CD4-positive, CD25-positive, alpha-beta regulatory T cell (primary cell): ENCODE results near the gene RPS6KA4. TPM values are rescaled to one million over a fixed set of nuclear protein-coding genes. Genes with fewer than 3 reads are reported as not detected.

Experiments
- ATAC-seq, 2 donors: fragments of 150-1000 bp; cut with Tn5 transposase; one replicate each; pipeline ENCODE4 v1.10.0; 2021; ENCODE audit warnings: low read depth in 2 of 2, moderate number of reproducible peaks in 2 of 2, moderate library complexity in 1 of 2
- DNase-seq, 3 donors: peaks; one replicate each; pipeline versions ENCODE4 v3.0.0 to v3.0.0-alpha.2; 2012 to 2022; ENCODE audit warnings: mixed read lengths in 1 of 3
- H3K27ac ChIP-seq: one replicate; pipeline ENCODE4 v1.7.0; 2013; ENCODE audit warnings: mild to moderate bottlenecking, low read length; ENCODE audit not compliant: insufficient read depth, poor library complexity, severe bottlenecking
- H3K27me3 ChIP-seq: one replicate; pipeline ENCODE4 v1.7.0; 2013; ENCODE audit warnings: low read length; ENCODE audit not compliant: control insufficient read depth, insufficient read depth
- H3K36me3 ChIP-seq: one replicate; pipeline ENCODE4 v1.7.0; 2013; ENCODE audit warnings: mild to moderate bottlenecking, low read length, moderate library complexity; ENCODE audit not compliant: control insufficient read depth, insufficient read depth
- H3K4me1 ChIP-seq: 2 replicates; pipeline ENCODE4 v1.7.0; 2013; ENCODE audit warnings: mild to moderate bottlenecking, low read length; ENCODE audit not compliant: insufficient read depth, control insufficient read depth, poor library complexity, severe bottlenecking
- H3K4me3 ChIP-seq: one replicate; pipeline ENCODE4 v1.7.0; 2013; ENCODE audit warnings: low read depth, mild to moderate bottlenecking, low read length, moderate library complexity
- H3K9me3 ChIP-seq, 2 experiments: 1 replicate in 1 of 2; 2 replicates in 1 of 2; pipeline ENCODE4 v1.7.0; 2013; ENCODE audit warnings: low read length in 2 of 2, mild to moderate bottlenecking in 1 of 2, moderate library complexity in 1 of 2; ENCODE audit not compliant: control insufficient read depth in 2 of 2
- H3K27ac Mint-ChIP-seq, 3 donors: one replicate each; pipeline ENCODE4 v1.8.0; 2020 to 2022; ENCODE audit warnings: mild to moderate bottlenecking in 3 of 3, mixed read lengths in 3 of 3, moderate library complexity in 2 of 3
- H3K27me3 Mint-ChIP-seq: one replicate; pipeline ENCODE4 v1.8.0; 2022; ENCODE audit warnings: mild to moderate bottlenecking, mixed read lengths
- H3K36me3 Mint-ChIP-seq: one replicate; pipeline ENCODE4 v1.8.0; 2020; ENCODE audit warnings: mixed read lengths
- H3K4me1 Mint-ChIP-seq, 4 donors: one replicate each; pipeline ENCODE4 v1.8.0; 2020 to 2022; ENCODE audit warnings: mixed read lengths in 4 of 4, mild to moderate bottlenecking in 1 of 4
- H3K4me3 Mint-ChIP-seq, 4 donors: one replicate each; pipeline ENCODE4 v1.8.0; 2020 to 2022; ENCODE audit warnings: mild to moderate bottlenecking in 4 of 4, mixed read lengths in 4 of 4, moderate library complexity in 3 of 4
- H3K9me3 Mint-ChIP-seq, 7 donors: one replicate each; pipeline ENCODE4 v1.8.0; 2020 to 2022; ENCODE audit warnings: mixed read lengths in 7 of 7, mild to moderate bottlenecking in 3 of 7, moderate library complexity in 2 of 7
- polyA plus RNA-seq, 4 donors: library from polyadenylated mRNA; unstranded; fragments of 300-500 nt; fragmentation: Illumina TruSeq; gene quantifications; one replicate each; pipeline ENCODE4 v1.2.3, GENCODE V29; 2021
- total RNA-seq: library from RNA; stranded (reverse); gene quantifications from one replicate; pipeline ENCODE4 v1.2.3, GENCODE V29; 2022

RPS6KA4 gene
- total and polyA plus RNA-seq, 5 donors from 2014 or later: 6.3 to 32.7 (median 12.4) TPM

GRCh38 chr11:64331569-64332371 lies 27.2 kb upstream of the RPS6KA4 start:
- Mint-ChIP-seq H3K27ac (peak overlapping the region in 2 of 3 donors; percentile 28 to 66), H3K27me3 (no peaks in the 10 kb centered on the region), H3K4me3 (peak overlapping the region in 2 of 4 donors; percentile 39 to 42), H3K4me1 (peaks cover 0 to 7% (median 6%) of the 10 kb centered on the region in 4 donors), H3K9me3 (no peaks in the 10 kb centered on the region), H3K36me3 (no peaks in the 10 kb centered on the region)
- DNase-seq (peak; percentile 42 to 82 (median 60)), ATAC-seq (peak; percentile 71 to 80)
- no peaks in the 10 kb centered on the region for H3K27me3 ChIP-seq
- H3K36me3 ChIP-seq: peaks cover 6% of the 10 kb centered on the region
- no peak overlapping the region for H3K27ac ChIP-seq
- H3K4me3 ChIP-seq: no peak overlapping the region
- H3K9me3 ChIP-seq: no peaks in the 10 kb centered on the region
- H3K4me1 ChIP-seq: peaks cover 8% of the 10 kb centered on the region

GRCh38 chr11:64333556-64333955 lies 25.4 kb upstream of the RPS6KA4 start:
- Mint-ChIP-seq H3K27ac (peak overlapping the region in 1 of 3 donors; percentile 9), H3K4me1 (peaks cover 0 to 18% (median 14%) of the 10 kb centered on the region in 4 donors), H3K4me3 (peak overlapping the region in 1 of 4 donors; percentile 68), H3K36me3 (peaks cover 4% of the 10 kb centered on the region), H3K27me3 (no peaks in the 10 kb centered on the region), H3K9me3 (no peaks in the 10 kb centered on the region)
- Histone ChIP-seq H3K36me3 (peaks cover 6% of the 10 kb centered on the region), H3K9me3 (no peaks in the 10 kb centered on the region), H3K4me3 (no peak overlapping the region), H3K27ac (no peak overlapping the region), H3K4me1 (peaks cover 8% of the 10 kb centered on the region), H3K27me3 (no peaks in the 10 kb centered on the region)
- DNase-seq (no peak), ATAC-seq (no peak)

GRCh38 chr11:64334764-64335735 lies 23.9 kb upstream of the RPS6KA4 start:
- Histone ChIP-seq H3K27me3 (no peaks in the 10 kb centered on the region), H3K4me3 (no peak overlapping the region), H3K4me1 (peaks cover 18% of the 10 kb centered on the region), H3K36me3 (peaks cover 9% of the 10 kb centered on the region), H3K9me3 (no peaks in the 10 kb centered on the region), H3K27ac (no peak overlapping the region)
- Mint-ChIP-seq H3K27ac (no peak overlapping the region), H3K27me3 (no peaks in the 10 kb centered on the region), H3K36me3 (peaks cover 4% of the 10 kb centered on the region), H3K4me1 (peaks cover 0 to 33% (median 24%) of the 10 kb centered on the region in 4 donors), H3K9me3 (no peaks in the 10 kb centered on the region), H3K4me3 (no peak overlapping the region)
- ATAC-seq (peak in 1 of 2 donors; percentile 8), DNase-seq (peak in 1 of 3 donors; percentile 27)

GRCh38 chr11:64337538-64338249 lies 21.3 kb upstream of the RPS6KA4 start:
- peaks cover 4% of the 10 kb centered on the region for H3K36me3 Mint-ChIP-seq

GRCh38 chr11:64338716-64339115 lies 20.2 kb upstream of the RPS6KA4 start:
- peak overlapping the region; percentile 78 to 96 (median 95) for H3K27ac Mint-ChIP-seq
- no peaks in the 10 kb centered on the region for H3K27me3 Mint-ChIP-seq
- H3K9me3 Mint-ChIP-seq: no peaks in the 10 kb centered on the region
- ATAC-seq (no peak), DNase-seq (no peak)
- H3K4me1 Mint-ChIP-seq: peaks cover 0 to 52% (median 25%) of the 10 kb centered on the region in 4 donors
- H3K4me3 ChIP-seq: no peak overlapping the region
- H3K4me1 ChIP-seq: peaks cover 36% of the 10 kb centered on the region
- no peaks in the 10 kb centered on the region for H3K27me3 ChIP-seq
- no peaks in the 10 kb centered on the region for H3K9me3 ChIP-seq
- peak overlapping the region; percentile 80 to 95 (median 88) for H3K4me3 Mint-ChIP-seq
- H3K36me3 ChIP-seq: peaks cover 14% of the 10 kb centered on the region
- H3K27ac ChIP-seq: peak overlapping the region; percentile 92
- peaks cover 4% of the 10 kb centered on the region for H3K36me3 Mint-ChIP-seq

More at GRCh38 chr11:64337538-64338249, 21.3 kb upstream of the RPS6KA4 start:
- no peaks in the 10 kb centered on the region for H3K9me3 Mint-ChIP-seq
- no peak for DNase-seq
- no peaks in the 10 kb centered on the region for H3K9me3 ChIP-seq
- H3K4me1 Mint-ChIP-seq: peaks cover 0 to 50% (median 25%) of the 10 kb centered on the region in 4 donors
- H3K27me3 ChIP-seq: no peaks in the 10 kb centered on the region
- peaks cover 35% of the 10 kb centered on the region for H3K4me1 ChIP-seq
- peak overlapping the region in 2 of 3 donors; percentile 46 to 95 for H3K27ac Mint-ChIP-seq
- H3K4me3 ChIP-seq: no peak overlapping the region
- peak overlapping the region; percentile 47 to 65 (median 51) for H3K4me3 Mint-ChIP-seq
- H3K27me3 Mint-ChIP-seq: no peaks in the 10 kb centered on the region
- ATAC-seq: no peak
- no peak overlapping the region for H3K27ac ChIP-seq
- peaks cover 9% of the 10 kb centered on the region for H3K36me3 ChIP-seq

- ATAC-seq (no peak), DNase-seq (peak in 1 of 3 donors; percentile 36)
- Histone ChIP-seq H3K27me3 (no peaks in the 10 kb centered on the region), H3K4me1 (peaks cover 36% of the 10 kb centered on the region), H3K4me3 (peak overlapping the region; percentile 68), H3K27ac (peak overlapping the region; percentile 92), H3K36me3 (peaks cover 18% of the 10 kb centered on the region), H3K9me3 (no peaks in the 10 kb centered on the region)
- peaks cover 0 to 52% (median 25%) of the 10 kb centered on the region in 4 donors for H3K4me1 Mint-ChIP-seq
- peaks cover 4% of the 10 kb centered on the region for H3K36me3 Mint-ChIP-seq
- H3K9me3 Mint-ChIP-seq: no peaks in the 10 kb centered on the region
- peak overlapping the region; percentile 80 to 95 (median 88) for H3K4me3 Mint-ChIP-seq
- no peaks in the 10 kb centered on the region for H3K27me3 Mint-ChIP-seq
- H3K27ac Mint-ChIP-seq: peak overlapping the region; percentile 95 to 97 (median 96)
Measured at GRCh38 chr11:64339286-64339685, 19.7 kb upstream of the RPS6KA4 start.
